NCI-H774 (cell line): ENCODE measurements around the gene TFF1.

Experiments used
- DNase-seq: peaks from one replicate; lab custom pipeline; 2025; lab: John Stamatoyannopoulos, UW

The TFF1 gene

DNA sequence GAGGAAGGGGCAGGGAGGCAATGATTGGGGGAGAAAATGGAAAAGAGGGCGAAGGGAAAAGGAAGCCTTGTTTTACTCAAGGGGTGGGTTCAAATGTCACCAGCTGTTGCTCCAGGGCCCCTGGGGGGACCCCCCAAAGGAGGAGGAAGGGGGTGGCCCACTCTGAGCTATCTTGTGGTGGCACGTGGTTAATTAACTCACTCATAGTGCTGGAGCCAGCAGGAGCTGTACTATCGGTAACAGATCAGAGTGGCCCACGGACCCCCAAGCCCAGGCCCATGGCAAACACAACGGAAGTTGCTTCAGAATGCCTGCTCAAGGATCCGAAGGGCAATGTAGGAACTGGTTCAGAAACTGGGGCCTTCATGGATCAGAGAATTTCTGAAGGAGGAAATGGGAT lies 22.8 kb downstream of the TFF1 start:
- no peak for DNase-seq

- no peak for DNase-seq
Observed at GRCh38 chr21:42343101-42343500, 23.2 kb downstream of the TFF1 start.

DNA sequence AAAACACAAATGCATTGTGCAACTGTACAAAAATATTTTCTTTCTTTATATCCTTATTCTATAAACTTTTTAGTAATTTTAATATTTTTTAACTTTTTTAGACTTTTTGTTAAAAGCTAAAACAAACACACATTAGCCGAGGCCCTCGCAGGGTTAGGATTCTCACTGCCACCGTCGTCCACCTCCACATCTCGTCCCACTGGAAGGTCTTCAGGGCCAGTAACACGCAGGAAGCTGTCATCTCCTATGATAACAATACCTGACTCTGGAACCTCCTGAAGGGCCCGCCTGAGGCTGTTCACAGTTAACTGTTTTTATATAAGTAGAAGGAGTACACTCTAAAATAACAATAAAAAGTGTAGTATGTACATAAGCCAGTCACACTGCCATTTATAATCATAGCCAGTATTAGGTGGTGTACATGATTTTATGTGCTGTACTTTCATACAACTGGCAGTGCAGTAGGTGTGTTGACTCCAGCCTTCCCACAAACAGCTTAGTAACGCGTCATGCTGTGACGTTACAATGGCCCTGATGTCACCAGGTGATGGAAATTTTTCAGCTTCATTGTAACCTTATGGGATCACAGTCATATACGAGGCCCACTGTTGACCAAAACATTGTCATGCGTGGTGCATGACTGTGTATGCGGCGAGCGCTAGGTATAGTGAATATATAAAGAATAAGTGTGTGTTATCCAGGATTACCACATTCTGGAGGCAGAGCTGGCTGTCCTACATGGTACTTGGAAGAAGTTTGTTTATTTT lies 24.4 kb downstream of the TFF1 start:
- DNase-seq = no peak

GRCh38 chr21:42340187-42341050 lies 25.9 kb downstream of the TFF1 start:
- no peak for DNase-seq

DNA sequence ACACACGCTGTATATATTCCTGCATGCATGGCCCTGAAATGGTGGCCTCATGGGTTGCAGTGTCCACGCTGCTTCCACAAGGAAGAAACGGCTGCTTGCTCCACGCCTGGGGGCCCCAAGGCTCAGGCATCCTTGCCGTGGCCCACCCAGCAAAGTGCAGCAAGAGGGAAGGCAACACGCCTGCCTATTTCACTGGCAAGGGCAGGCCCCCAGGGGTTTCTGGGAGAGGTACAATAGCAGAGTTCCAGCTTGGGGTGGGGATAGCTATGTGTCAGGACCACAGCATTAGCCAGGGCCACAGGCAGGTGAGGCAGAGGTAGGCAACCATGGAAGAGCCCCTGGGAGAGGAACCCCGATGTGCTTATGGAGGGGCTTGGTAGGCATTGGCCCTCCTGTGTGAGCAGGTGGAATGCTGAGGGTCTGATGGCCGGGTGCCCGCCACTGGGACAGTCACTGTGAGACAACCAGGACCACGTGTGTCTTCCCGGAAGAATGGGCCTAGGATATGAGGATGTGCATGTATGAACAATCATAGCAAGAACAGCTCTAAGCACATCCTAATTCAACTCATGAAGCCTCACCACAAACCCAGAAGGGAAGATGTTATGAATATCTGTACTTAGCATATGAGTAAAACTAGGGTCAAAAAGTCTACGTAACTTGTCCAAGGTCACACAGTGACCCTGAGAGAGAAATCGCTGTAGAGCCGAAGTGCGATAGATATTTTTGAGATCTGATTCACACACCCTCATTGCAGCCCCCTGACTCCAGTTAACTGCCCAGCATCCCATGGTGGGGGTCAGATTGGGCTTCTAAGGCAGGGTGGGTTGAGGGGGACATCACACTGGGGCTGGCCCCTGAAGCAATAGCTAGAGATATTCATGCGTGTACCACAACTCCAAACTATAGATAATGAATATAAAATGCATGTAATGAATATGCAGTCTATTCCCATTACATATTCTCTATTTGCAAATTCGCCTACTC lies 27.3 kb downstream of the TFF1 start:
- no peak for DNase-seq

- peak; percentile 69 for DNase-seq
Observed at GRCh38 chr21:42337830-42338728, 28.3 kb downstream of the TFF1 start.

DNA sequence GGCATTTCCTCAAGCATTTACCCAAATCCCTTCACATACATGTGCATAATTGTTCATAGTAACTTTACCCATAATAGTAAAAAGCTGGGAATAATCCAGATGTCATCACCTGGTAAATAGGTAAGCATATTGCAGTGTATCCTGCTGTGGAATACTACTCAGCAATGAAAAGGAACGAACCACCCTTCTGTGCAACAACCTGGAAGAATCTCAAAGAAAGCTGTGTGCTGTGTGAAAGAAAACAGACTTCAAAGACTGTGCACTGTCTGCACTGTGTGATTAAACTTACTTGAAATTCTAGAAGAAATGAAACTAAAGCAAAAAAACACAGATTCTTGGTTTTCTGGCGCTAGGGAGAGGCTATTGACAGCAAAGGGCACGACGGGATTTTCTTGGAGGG lies 29.1 kb downstream of the TFF1 start:
- no peak for DNase-seq

DNA sequence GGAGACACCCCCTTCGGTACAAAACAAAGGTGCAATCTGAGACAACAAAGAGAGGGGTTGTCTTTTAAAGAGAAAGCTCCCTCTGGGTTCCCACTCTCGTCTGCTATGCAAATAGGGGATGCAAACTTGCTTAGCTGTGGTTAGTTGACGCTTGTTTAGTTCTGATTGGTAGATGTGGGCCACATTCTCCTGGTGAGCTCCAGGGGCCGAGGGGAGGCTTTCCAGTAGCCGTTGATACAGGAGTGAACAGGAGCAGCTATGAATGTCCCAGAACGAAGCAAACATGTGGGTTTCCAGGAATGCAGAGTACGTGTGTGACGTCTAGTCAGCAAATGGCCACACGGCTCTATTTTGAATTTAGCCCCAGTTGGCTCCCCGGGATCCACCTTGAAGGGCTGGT lies 30.3 kb downstream of the TFF1 start:
- no peak for DNase-seq

DNA sequence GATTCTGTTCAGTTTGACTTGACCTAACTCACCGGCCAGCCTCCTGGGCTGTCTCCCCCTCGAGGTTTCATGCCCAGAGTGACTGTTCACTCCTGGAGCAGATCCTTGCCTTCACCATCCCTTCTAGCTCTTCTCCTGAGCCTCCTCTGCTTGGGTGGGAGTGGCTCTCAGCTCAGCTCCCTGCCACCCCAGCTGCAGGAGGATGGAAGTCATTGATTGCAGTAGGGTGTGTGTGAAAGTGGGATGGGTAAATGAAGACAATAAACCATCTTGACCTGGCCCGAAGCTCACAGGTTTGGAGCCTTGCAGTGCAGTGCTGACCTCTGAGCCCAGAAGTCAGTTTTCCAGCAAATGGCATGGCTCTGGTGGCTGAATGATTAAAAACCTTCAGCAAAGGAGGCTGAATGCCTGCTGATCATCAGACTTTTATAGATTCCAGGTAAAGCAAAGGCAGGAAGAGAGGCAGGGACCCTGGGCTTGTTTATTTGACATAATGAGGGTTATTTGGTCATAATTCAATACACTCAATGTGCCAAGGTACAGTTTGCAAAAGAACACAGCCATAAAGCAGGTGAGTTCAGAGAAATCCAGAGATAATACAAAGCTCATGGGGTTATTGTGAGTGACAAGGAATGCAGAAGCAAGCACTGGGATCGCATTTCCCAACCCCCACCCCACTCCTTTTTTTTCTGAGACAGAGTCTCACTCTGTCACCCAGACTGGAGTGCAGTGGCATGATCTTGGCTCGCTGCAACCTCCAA lies 33.6 kb downstream of the TFF1 start:
- DNase-seq = no peak

GRCh38 chr21:42331660-42332059 lies 34.7 kb downstream of the TFF1 start:
- no peak for DNase-seq

GRCh38 chr21:42330380-42331371 lies 35.7 kb downstream of the TFF1 start:
- DNase-seq = no peak

DNA sequence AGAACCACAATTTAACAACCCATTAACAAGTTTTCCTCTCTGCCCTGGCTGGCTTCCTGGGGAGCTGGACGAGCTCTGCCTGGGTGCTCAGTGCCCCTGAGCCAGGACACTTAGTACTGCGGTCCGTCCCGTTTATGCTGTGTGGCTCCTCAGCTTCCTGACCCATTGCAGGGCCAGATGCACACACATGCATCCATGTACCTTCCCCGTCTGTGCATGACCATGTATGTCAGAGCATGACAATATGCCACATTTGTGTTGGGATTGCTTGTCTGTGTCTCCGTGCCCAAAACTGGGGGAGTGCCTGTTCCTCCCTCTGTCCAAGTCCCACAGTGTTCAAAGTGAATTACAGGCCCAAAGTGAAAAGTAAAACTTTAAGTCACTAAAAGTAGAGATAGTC lies 41.4 kb downstream of the TFF1 start:
- DNase-seq = no peak

DNA sequence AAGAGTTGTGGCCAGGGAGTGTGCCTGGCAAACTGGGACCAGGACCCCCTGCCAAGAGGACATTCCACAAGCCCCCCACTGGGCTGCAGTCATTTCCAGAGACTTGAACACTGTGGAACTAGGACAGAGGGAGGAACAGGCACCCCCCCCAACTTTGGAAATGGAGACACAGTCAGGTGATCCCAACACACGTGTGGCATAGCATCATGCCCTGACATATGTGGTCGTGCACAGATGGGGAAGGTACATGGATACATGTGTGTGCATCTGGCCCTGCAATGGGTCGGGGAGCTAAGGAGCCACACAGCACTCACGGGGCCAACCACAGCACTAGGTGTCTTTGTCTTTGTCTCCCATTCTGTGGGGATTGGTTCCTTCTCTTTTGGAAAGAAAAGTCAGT lies 44.5 kb downstream of the TFF1 start:
- no peak for DNase-seq

DNA sequence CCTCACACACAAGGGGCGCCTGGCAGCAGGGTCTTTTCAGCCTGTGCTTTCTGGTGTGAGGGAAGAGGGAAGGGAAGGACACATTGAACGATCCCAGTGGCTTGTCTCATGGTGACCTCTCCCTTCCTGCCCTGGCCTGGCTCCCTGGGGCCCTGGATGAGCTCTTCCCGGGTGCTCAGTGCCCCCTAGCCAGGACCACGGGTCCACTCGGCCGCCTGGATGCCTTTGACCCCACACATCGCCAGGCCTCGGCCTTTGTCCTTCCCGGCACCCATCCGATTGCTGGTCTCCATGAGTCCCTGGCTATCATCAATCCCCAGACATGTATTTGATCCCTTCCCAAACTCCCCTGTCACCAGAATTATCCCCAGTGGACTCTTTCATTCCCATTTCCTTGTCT lies 45.1 kb downstream of the TFF1 start:
- no peak for DNase-seq

DNA sequence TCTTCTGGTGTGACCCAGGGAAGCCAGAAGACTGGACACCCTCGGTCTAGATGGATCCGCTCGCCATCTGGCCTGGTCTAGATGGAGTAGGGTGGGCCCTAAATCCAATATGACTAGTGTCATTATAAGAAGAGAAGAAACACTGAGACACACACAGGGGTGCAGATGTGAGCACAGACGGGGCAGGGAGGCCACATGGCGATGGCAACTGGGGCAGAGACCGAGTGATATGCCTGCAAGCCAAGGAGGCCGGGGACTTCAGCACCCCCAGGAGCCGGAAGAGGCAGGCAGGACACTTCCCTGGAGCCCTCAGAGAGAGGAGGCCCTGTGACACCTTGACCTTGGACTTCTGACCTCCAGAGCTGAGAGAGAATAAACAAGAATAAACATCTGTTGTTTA lies 45.5 kb downstream of the TFF1 start:
- no peak for DNase-seq

GRCh38 chr21:42319851-42320572 lies 46.3 kb downstream of the TFF1 start:
- no peak for DNase-seq

- DNase-seq = no peak
Observed at GRCh38 chr21:42319376-42319775, 47.0 kb downstream of the TFF1 start.
